ENCODE measurements around the gene SIRT5. TPM values are rescaled to one million over a fixed set of nuclear protein-coding genes. Genes with fewer than 3 reads are reported as not detected.

Gene SIRT5
- total RNA-seq, 1 experiment from 2014 or later = 14.3 TPM

DNA sequence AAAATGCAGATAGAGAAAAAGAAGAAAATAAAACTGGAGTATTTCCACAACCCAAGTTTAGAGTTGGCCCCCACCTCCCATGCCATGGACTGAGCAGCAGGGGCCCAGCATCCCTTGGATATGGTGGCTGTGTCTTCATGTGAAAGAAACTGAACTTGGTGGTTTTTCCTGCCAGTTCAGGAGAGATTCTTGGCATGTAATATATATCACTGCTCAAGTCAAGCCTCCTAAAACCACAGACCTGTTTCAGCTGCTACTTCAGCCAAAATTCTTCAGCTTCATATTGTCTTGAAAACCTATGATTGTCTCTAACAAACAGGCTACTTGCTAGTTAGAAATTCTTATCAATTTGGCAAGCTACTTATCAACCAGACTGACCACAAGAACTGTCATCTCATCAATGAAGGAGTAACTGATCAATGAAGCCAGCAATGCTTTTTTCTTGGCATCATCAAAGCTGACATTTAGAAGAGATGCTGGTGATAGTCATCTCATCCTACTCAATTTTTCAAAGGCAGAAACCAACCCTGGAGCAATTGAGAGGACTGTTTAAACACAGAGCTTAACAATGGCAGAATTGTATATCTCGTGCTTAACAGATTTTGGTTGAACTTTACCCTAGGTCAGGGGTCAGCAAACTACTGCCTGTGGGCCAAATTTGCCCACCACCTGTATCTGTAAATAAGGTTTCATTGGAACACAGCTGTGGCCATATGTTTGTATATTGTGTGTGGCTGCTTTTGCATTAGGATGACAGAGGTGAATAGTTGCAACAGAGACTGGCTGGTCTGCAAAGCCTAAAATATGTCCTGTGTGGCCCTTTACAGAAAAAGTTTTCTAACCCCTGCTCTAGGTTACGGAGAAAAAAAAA lies 30.4 kb downstream of the SIRT5 start:
- Histone ChIP-seq H3K79me2 (ENCODE audit: insufficient read depth, low read length) (no peaks in the 10 kb centered on the region), H4K91ac (ENCODE audit: insufficient read length, low read depth, low read length) (no peak overlapping the region), H3K23ac (ENCODE audit: insufficient read length, low read depth, low read length) (no peak overlapping the region), H2AFZ (ENCODE audit: low read length) (no peak overlapping the region), H4K8ac (replicated peaks; ENCODE audit: insufficient read length, low read depth, low read length) (no peak overlapping the region), H4K20me1 (ENCODE audit: control insufficient read depth, insufficient read depth, insufficient read length) (no peaks in the 10 kb centered on the region), H2BK5ac (ENCODE audit: insufficient read length, low read length) (no peak overlapping the region), H3K27ac (ENCODE audit: insufficient read length, low read depth, low read length) (no peak overlapping the region), H2BK12ac (ENCODE audit: insufficient read length, low read depth, low read length) (no peak overlapping the region), H3K27me3 (ENCODE audit: insufficient read depth, low read length) (no peaks in the 10 kb centered on the region), H3T11ph (ENCODE audit: low read length) (no peak overlapping the region), H3K4me2 (ENCODE audit: insufficient read depth, insufficient read length, low read length) (no peak overlapping the region), H3K9ac (ENCODE audit: extremely low read depth, insufficient read length, low read length) (no peak overlapping the region), H3K79me1 (ENCODE audit: insufficient read depth, low read depth, low read length, poor library complexity, severe bottlenecking) (no peaks in the 10 kb centered on the region), H3K4me1 (ENCODE audit: insufficient read depth, low read length) (no peaks in the 10 kb centered on the region), H3K4ac (ENCODE audit: low read depth, low read length) (no peak overlapping the region), H4K5ac (ENCODE audit: insufficient read length, low read depth, low read length) (no peak overlapping the region), H3K18ac (ENCODE audit: insufficient read length, low read depth, low read length) (no peak overlapping the region), H2AK5ac (ENCODE audit: insufficient read length, low read length) (no peak overlapping the region), H3K23me2 (ENCODE audit: insufficient read length, low read depth, low read length, poor library complexity, severe bottlenecking) (no peaks in the 10 kb centered on the region), H2BK20ac (ENCODE audit: low read depth, low read length, poor library complexity, severe bottlenecking) (no peak overlapping the region), H3K56ac (ENCODE audit: insufficient read length, low read depth, low read length) (no peak overlapping the region), H2BK120ac (ENCODE audit: low read depth, low read length, poor library complexity, severe bottlenecking) (no peak overlapping the region), H3K9me3 (ENCODE audit: control insufficient read depth, low read depth, low read length) (no peaks in the 10 kb centered on the region), H2BK15ac (ENCODE audit: low read depth, low read length) (no peak overlapping the region), H3K14ac (ENCODE audit: insufficient read depth, low read length) (no peak overlapping the region)
- Mint-ChIP-seq H3K36me3 (ENCODE audit: insufficient read depth in 1 of 3, low read depth in 3 of 3) (peaks cover 14 to 44% (median 41%) of the 10 kb centered on the region in 3 experiments; a peak in 6 of 7 replicates), H3K27me3 (ENCODE audit: low read depth) (no peaks in the 10 kb centered on the region), H3K4me1 (no peaks in the 10 kb centered on the region), H3K4me3 (no peak overlapping the region), H3K9me3 (peaks cover 0 to 2% of the 10 kb centered on the region in 2 experiments; a peak in 2 of 5 replicates), H3K27ac (no peak overlapping the region)
- DNase-seq = no peak
- TF ChIP-seq, protein P1, sequence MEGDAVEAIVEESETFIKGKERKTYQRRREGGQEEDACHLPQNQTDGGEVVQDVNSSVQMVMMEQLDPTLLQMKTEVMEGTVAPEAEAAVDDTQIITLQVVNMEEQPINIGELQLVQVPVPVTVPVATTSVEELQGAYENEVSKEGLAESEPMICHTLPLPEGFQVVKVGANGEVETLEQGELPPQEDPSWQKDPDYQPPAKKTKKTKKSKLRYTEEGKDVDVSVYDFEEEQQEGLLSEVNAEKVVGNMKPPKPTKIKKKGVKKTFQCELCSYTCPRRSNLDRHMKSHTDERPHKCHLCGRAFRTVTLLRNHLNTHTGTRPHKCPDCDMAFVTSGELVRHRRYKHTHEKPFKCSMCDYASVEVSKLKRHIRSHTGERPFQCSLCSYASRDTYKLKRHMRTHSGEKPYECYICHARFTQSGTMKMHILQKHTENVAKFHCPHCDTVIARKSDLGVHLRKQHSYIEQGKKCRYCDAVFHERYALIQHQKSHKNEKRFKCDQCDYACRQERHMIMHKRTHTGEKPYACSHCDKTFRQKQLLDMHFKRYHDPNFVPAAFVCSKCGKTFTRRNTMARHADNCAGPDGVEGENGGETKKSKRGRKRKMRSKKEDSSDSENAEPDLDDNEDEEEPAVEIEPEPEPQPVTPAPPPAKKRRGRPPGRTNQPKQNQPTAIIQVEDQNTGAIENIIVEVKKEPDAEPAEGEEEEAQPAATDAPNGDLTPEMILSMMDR (conservative IDR thresholded peaks at IDR 0.05) = no peak
- no CpG with 5 or more reads among the region's 2 CpGs for WGBS (ENCODE audit: extremely low coverage, insufficient read length, low lambda C conversion rate)
